HG03521 (cell line): ENCODE results near the gene KRTAP9-1.
"Not testable (repeated sequence)": the region's sequence is repeated elsewhere in the genome, so short reads cannot be mapped to it uniquely, and the experiment has no call there.

Experiments
- ATAC-seq: cut with Tn5 transposase; IDR thresholded peaks from one replicate; pipeline ENCODE4 v1.9.1; 2021; ENCODE audit warnings: mild to moderate bottlenecking, moderate library complexity; ENCODE audit not compliant: unreplicated experiment

The KRTAP9-1 gene

GRCh38 chr17:41178843-41179616, 10.7 kb upstream of the KRTAP9-1 start:
- ATAC-seq, result no peak

GRCh38 chr17:41184480-41184961, 5.2 kb upstream of the KRTAP9-1 start, which contains the start of gene KRTAP4-1:
Gene KRTAP4-1 (minus strand): TSS chr17:41184911. CDS start chr17:41184854, 57 bp downstream.
- ATAC-seq, result no peak

- ATAC-seq, result no peak
These were observed 4.7 kb upstream of the KRTAP9-1 start for GRCh38 chr17:41185001-41185400.

GRCh38 chr17:41186872-41187271, 2.8 kb upstream of the KRTAP9-1 start:
- no peak for ATAC-seq

- ATAC-seq, result no peak
These were observed 641 bp downstream of the KRTAP9-1 start for GRCh38 chr17:41190328-41190727.

- no peak for ATAC-seq
These were observed 6.4 kb downstream of the KRTAP9-1 start for GRCh38 chr17:41196068-41196467.

GRCh38 chr17:41199421-41200078, 9.9 kb downstream of the KRTAP9-1 start:
- no peak for ATAC-seq

- ATAC-seq, result no peak
These were observed 22.3 kb downstream of the KRTAP9-1 start for GRCh38 chr17:41211845-41212466.

- ATAC-seq, result no peak
These were observed 23.0 kb downstream of the KRTAP9-1 start for GRCh38 chr17:41212524-41213169.

GRCh38 chr17:41215681-41216080, 26.0 kb downstream of the KRTAP9-1 start:
- no peak for ATAC-seq

GRCh38 chr17:41223821-41224220, 34.1 kb downstream of the KRTAP9-1 start:
- no peak for ATAC-seq

- no peak for ATAC-seq
These were observed 36.4 kb downstream of the KRTAP9-1 start for GRCh38 chr17:41226051-41226450.

- ATAC-seq, result not testable (repeated sequence)
These were observed 37.0 kb downstream of the KRTAP9-1 start, which contains the start of gene KRTAP9-2 for GRCh38 chr17:41226598-41227095. Gene KRTAP9-2 (plus strand): TSS chr17:41226648. CDS start chr17:41226655, 7 bp downstream.

GRCh38 chr17:41230094-41230493, 40.4 kb downstream of the KRTAP9-1 start:
- ATAC-seq, result no peak

- ATAC-seq, result no peak
These were observed 42.0 kb downstream of the KRTAP9-1 start for GRCh38 chr17:41231731-41232130.

GRCh38 chr17:41232399-41233105, 42.9 kb downstream of the KRTAP9-1 start, which contains the start of gene KRTAP9-3:
Gene KRTAP9-3 (plus strand): TSS chr17:41232449. CDS start chr17:41232502, 53 bp downstream.
- not testable (repeated sequence) for ATAC-seq

- not testable (repeated sequence) for ATAC-seq
These were observed 47.4 kb downstream of the KRTAP9-1 start for GRCh38 chr17:41237116-41237515.

GRCh38 chr17:41237949-41238437, 48.3 kb downstream of the KRTAP9-1 start, which contains the start of gene KRTAP9-8:
Gene KRTAP9-8 (plus strand): TSS chr17:41237999. CDS start chr17:41238052, 53 bp downstream.
- ATAC-seq, result not testable (repeated sequence)
